ENCODE measurements around the gene PDE4B.
"Not testable (repeated sequence)": the region's sequence is repeated elsewhere in the genome, so short reads cannot be mapped to it uniquely, and the experiment has no call there.

The PDE4B gene

DNA sequence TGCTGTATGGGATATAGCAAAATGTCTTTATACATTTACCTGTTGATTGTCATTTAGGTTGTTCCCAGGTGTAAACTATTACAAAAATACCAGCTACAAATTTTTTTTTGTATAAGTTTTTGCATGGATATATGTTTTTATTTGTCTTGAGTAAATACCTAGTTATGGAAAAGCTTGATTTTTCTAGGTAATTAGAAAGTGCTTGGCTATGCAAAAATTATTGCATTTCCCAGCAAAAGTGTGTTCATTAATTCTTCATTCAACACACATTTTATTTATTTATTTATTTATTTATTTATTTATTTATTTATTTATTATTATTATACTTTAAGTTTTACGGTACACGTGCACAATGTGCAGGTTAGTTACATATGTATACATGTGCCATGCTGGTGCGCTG, 22.1 kb downstream of the PDE4B start:
- no peak for DNase-seq (ENCODE audit: low read depth)

DNA sequence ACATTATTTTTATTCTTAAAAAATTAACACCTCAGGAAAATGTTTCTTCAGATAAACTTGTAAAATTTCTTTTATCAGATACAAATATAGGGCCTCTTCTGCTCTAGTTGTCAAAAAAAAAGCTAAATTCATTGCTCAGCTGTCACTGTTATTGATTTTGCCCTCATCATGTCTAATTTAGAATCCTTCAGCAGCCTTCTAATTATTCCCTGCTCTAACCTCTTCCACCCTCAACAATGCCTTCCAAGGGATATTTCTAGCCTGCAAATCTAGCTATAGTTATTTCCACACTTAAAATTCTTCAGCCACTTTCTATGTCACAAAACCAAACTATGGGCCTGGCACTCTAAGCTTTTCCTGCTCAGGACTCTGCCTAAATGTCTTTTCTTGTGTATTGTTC, 25.2 kb downstream of the PDE4B start:
- DNase-seq (ENCODE audit: low read depth): no peak

DNA sequence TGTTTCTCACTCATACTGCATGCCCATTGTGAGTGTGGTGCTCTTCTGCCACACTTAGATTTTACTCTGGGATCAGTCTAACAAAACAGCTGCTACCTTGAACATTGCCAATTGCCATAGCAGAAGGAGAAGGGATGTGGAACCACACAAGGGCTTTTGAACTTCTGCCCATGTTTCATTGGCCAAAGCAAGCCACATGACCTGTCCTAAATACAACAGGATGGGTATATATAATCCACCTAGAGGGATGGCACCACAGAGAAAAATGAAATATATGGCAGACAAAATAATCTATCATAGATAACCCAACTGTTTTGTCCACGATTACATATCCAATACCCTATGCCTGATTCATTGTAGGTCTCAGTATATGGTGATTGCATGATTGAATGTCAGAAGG, 26.3 kb downstream of the PDE4B start:
- no peak for DNase-seq (ENCODE audit: low read depth)

DNA sequence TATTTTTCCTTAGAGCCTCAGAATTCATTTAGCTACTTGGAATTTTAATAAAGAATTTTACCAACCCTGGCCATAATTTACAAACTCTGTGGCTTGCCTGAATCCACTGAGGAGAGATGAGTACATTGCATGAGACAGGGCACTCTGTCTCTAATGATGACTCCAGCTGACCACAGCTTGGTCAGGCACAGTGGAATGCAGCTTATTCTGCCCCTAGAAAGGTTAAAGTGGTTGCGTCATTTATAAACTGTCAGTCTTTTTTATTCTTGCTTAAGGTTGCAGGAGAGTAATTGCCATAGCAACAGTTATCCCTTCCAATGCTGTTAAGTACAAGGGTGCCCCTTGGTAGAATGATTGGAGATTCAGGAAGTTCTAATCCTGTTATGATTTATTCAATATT, 28.3 kb downstream of the PDE4B start:
- DNase-seq (ENCODE audit: low read depth): peak; percentile 97

DNA sequence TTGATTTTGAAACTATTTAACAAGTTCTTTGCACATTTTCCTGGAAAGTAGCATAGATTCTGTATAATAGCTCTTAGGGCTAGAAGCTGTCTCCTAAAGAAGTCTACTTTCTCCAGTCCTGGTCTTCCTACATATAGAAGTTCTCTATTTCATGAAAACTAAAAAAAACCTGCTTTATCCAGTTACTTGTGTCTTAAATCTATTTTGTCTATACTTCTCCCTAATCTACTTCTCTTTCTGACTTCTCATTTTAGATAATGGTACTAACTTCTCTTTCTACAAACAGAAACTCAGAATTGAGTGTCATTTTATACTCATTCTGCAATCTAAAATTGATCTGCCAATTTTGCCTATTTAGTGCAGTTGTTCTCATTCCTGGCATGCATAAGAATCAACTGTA, 28.7 kb downstream of the PDE4B start:
- no peak for DNase-seq (ENCODE audit: low read depth)

DNA sequence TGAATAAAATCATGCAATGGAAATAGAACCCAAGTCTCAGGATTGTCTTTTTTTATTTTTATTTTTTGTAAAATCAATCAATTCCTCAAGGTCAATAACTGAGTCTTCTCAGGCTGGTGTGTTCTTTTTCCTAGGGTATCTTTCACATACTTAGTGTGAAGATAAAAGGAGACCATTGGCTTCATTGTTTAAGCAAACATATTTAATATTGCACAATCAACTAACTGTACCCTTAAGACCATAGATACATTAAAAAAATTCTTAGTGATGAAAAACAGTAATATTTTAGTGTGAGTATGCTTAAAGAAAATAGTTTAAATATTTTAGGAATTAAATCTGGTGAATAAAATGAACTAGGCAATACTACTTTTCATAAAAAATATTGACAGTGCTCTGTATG, 31.4 kb downstream of the PDE4B start:
- no peak for DNase-seq (ENCODE audit: low read depth)

DNA sequence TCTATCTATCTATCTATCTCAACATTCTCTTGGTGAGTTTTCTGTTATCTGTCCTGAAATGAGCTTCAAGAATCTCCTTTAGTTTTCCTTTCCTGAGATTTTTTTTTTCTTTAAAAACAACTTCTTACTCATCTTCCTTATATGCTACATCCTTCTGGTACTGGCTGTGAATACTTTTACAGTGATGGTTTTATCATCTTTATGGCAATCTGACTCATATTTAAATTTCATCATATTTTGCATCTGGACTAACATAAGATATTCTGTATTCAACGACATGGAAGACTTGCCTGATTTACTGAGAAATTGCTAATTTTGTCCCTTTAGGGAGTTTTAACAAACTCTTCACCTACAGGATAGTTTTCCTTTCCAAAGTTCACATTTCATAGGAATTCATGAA, 33.0 kb downstream of the PDE4B start:
- peak; percentile 49 for DNase-seq (ENCODE audit: low read depth)

DNA sequence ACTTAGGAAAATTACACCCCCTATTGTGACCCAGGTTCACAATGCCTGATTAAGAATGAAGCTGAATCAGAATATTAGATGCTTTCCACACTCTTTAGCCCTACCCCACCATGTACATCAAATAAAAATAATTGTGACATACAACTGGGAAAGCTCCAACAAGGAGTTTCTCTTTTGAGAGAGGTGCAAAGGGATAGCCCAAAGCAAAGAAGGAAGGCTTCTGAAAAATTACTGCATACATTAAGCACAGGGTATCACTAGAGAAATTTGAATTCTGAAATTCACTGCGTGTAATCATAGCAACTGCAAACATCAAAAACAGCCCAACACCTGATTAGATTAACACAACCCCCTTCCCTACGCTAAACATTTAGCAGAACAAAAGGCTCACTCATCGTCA, 34.1 kb downstream of the PDE4B start:
- no peak for DNase-seq (ENCODE audit: low read depth)

DNA sequence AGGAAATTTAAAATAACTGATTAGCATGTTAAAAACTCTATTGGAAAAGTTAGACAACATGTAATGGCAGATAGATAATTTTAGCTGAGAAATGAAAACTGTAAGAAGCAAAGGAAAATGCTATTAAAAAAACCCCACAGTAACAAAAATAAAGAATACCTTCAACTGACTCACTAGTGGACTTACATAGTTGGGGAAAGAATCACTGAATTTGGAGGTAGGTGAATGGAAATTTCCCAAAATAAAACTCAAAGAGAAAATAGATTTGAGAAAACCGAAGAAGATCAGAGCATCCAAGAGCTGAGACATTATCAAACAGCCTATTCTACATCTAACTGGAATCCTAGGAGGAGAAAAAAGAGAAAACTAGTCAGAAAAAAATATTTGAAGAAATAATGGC, 34.7 kb downstream of the PDE4B start:
- peak; percentile 26 for DNase-seq (ENCODE audit: low read depth)

DNA sequence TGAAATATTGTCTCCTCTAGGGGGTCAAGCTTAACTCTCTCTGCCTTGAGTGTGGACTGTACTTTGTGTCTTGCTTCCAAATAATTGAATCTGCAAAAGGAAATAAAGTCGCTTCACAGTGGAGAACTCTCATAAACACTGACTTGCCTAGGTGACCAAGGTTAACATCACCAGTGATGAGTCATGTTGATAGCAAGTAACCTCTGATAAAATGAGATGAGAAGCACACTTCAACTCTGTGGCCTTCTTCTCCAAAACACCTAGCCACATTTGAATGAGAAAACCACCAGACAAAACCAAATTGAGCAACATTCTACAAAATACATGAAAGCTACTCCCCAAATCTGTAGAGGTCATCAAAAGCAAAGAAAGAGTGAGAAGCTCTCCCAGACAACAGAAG, 37.6 kb downstream of the PDE4B start:
- DNase-seq (ENCODE audit: low read depth): no peak

DNA sequence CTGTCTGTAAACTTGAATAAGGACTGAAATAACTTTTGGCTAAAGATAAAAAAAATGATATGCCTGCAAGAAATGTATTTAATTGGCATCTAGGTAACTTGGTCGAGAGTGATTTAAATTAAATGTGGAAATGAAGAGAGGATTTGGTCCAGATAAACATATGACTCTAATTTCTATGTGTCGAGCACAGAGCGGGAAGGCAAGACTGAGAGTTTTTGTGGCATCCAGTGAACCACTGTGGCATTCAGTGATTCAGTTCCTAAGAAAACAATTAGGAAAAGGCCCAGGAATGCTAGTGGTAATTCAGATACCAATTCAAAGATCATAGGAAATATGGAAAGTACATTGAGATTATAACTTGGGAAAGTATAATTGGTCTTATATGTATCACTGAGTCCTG, 39.6 kb downstream of the PDE4B start:
- DNase-seq (ENCODE audit: low read depth): peak; percentile 56

DNA sequence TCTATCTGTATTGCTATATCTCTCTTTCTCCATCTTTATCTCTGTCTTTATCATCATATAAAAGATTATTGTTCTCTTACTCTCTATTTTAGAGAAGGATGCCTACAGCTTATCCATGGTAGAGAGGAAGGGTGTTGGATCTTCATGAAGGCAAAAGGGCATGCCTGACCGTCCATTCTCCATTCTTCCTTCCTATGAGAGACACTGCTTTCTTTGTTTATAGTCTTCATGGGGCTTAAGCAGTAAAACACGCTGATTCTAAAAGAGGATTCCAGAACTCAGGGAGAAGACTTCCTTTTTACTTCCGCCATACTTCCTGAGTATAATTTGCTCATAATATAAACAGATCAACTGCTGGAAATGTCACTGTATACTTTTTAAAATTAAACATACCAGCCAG, 44.0 kb downstream of the PDE4B start:
- no peak for DNase-seq (ENCODE audit: low read depth)

DNA sequence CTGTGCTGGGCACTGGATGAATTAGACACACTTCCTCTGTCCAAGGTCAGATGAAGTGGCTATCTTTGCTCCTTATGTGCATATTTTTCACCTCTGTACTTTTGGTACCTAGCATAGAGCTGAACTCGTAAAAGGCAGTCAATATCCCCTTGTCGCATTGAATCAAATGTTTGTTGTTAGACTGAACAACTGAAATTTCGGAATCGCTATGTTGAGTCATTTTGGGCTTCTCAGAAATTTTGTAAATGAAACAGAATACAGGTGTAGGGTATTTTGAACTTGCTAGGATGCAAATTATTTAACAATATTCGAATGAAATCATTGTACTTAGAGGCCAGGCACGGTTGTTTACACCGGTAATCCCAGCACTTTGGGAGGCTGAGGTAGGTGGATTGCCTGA, 48.0 kb downstream of the PDE4B start:
- no peak for DNase-seq (ENCODE audit: low read depth)

DNA sequence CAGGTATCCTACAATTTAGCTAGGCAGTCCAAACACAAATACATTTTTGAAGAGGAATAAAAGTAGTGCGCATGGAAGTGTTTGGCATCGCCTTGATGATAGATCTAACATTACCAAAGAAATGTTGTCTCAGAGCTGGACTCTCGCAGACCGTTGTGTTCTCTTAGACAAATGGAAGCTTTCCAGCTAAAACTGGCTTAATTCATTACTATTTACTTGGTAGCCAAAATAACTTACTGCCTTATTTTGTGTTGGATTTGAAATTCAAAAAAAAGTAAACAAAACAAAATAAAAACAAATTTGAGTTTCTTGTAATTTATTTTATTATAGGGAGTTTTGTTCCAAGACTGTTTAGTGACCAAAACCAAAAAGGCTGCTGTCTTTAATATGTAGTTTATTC, 51.6 kb downstream of the PDE4B start:
- no peak for DNase-seq (ENCODE audit: low read depth)

DNA sequence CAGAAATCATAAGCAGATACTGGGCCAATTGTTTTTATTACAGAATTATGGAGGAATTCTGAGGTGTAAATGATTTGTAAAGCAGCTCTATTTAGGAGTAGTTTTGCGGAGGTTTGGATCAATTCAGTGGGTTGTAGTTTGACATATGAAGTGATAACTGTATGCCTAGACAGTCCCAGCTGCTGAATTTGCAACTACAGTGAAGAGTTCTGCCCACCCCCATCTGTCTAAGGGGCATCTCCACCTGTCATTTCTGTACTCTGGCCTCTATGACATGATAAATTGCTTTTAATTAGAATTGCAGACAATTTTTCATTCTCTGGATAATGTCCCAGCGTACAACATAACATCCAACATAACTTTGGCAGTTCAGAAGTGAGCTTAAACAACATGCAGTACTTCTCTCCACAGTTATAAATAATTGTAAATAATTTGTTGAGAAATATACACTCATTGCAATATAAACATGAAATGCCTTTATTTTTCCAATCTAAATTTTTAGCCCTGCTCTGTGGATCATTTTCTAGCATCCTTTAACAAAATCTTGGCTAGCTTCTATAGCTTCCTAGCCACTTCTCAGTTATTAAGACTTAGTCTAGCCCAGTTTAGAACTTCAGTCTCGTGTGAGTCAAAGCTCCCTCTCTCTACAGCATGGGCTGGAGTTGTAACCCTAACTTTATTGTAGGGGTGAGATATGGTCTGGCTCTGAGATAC, 52.3 kb downstream of the PDE4B start:
- no peak for DNase-seq (ENCODE audit: low read depth)

DNA sequence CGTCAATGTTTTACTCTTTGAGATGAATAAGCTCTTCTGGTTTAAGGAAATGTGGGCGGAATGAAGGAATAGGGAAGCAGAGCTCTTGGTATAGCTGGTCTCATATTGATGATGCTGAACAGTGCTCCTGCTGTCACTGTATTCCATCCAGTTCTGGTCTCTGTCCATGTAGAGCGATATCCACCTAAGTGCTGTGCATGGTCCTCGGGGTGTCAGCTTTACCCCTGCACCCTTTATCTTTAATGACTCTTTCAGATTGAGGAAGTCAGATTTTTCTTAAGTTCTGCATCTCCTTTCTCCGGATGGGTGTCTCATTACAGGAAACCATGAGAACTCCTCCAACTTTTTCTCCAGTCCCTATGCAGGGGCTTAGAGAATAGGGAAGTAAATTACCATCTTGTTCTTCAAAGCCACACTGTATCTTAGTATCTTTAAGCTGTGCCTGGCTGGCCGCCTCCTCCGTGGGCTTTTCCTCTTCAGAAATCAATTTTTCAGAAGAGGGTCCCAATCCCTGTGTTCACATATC, 52.9 kb downstream of the PDE4B start:
- no peak for DNase-seq (ENCODE audit: low read depth)

DNA sequence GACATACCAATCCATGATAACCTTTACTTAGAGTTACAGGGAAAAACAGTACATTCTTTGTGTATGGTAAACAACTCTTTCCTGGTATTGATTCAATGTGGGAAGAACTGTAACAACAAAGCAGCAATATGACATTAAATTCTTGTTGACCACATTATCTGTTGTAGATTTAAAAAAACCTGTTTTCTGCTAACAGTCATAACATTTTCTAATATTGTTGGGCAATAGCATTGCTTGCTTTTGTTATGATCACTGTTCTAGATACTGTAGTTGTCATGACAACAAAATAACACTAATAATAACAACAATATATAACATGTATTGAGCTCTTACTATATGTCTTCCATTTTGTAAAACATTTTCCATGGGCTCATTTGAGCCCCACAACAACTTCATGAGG, 54.2 kb downstream of the PDE4B start:
- DNase-seq (ENCODE audit: low read depth): no peak

DNA sequence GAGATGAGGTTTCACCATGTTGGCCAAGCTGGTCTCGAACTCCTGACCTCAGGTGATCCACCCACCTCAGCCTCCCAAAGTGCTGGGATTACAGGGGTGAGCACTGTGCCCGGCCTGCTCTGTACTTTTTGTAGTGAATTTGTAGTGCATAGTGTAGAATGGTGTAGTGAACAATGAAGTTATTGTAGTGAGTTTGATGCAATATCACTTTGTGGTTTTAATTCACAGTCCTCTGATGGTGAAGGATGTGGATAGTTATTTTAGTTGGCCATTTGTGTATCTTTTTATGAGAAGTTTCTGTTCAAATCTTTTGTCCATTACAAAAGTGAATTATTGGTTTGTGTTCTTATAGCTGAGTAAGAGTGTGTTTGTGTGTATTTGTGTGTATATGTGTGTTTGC, 57.6 kb downstream of the PDE4B start:
- no peak for DNase-seq (ENCODE audit: low read depth)

DNA sequence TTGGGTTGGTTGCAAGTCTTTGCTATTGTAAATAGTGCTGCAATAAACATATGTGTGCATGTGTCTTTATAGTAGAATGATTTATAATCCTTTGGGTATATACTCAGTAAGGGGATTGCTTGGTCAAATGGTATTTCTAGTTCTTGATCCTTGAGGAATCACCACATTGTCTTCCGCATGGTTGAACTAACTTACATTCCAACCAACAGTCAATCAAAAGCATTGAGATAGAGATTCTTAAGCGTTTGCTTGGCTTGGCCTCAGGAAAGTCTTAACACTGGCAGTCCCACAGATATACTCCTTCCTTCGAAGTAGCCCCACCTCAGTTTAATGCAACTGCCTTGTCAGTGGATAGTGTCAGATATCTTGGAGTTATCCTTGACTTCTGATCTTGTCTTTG, 63.9 kb downstream of the PDE4B start:
- DNase-seq (ENCODE audit: low read depth): not testable (repeated sequence)

DNA sequence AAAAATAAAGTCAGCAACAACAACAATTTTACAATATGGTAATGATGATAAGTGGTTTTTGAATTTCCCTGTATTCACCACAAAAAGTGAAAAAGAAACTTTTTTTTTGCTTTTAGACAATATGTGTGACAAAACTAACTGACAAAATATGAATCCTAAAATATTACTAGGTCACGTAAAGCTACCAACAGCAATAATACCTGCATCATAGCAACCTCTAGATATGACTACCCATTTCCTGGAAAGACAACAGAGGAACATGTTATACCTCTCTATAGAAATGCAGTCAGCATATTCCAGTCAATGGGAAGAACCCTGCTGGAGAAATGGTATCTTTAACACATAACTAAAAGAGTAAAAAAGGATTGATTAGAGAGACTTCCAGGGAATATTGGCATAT, 73.7 kb downstream of the PDE4B start:
- DNase-seq (ENCODE audit: low read depth): no peak

DNA sequence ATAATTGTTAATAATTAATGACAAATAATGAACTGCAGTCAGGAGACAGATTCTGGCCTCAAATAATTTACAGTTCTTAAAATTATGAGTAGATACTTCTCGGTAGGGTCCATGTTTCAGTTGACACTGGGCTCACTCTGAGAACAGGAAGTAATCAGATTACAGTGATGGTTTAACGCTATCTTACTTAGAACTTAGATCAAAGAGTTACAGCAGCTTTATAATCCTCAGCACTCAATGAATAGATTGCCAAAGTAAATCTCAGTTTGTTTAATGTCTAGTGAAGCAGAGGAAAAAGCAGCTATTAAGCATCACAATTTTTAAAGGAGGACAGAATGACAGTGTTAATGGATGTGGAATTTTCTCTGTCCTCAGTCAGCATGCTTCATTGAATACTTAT, 79.6 kb downstream of the PDE4B start:
- DNase-seq (ENCODE audit: low read depth): no peak

DNA sequence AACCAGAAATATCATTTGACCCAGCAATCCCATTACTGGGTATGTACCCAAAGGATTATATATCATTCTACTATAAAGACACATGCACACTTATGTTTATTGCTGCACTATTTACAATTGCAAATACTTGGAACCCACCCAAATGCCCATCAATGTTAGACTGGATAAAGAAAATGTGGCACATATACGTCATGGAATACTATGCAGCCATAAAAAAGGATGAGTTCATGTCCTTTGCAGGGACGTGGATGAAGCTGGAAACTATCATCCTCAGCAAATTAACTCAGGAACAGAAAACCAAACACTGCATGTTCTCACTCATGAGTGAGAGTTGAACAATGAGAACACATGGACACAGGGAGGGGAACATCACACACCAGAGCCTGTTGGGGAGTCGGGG, 85.6 kb downstream of the PDE4B start:
- not testable (repeated sequence) for DNase-seq (ENCODE audit: low read depth)

DNA sequence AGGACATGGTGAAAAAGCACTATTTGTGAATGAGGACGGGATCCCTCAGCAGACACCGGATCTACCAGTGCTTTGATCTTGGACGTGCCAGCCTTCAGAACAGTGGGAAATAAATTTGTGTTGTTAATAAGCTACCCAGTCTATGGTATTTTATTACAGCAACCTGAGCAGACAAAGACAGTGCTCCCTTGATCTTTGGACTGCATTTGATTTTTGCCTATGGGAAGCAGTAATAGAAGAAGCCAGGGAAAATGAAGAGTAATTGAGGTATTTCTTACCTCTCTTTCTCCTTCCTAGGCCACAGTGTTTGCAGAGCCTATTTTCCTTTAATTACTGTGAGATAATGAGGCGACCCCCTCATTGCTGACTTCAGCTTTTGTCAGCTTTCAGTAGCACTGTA, 87.9 kb downstream of the PDE4B start:
- no peak for DNase-seq (ENCODE audit: low read depth)

DNA sequence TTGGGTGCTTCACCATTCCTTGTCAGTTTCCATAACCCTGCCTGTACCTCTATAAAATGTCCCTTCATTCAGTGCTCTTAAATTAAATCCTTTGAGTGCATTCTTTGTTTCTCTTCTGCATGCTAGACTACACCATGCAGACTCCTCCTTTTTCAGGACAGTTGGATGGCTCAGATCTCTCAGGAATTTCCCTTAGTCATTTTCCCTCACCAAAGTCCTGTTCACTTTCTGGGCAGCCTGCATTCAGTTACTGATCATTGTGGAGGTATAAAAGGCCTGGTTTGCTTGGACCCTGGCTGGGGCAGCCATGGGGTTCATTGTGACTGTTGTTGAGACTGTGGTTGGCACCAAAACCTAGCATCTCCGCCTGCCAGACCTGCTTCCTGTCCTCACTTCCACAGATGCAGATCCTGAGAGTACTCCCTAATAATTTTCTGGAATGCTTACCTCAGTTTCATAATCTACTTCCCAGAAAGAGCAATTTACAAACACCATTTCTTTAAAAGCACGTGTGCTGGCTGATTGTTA, 88.4 kb downstream of the PDE4B start:
- peak; percentile 22 for DNase-seq (ENCODE audit: low read depth)

Data from stromal cell of bone marrow (primary cell).